Measurements from ENCODE around the gene RTN1. TPM values are rescaled to one million over a fixed set of nuclear protein-coding genes. Genes with fewer than 3 reads are reported as not detected.

Gene RTN1
- polyA plus RNA-seq, 1 experiment: 0.36 TPM

- ChIA-PET CTCF (no interaction called here), POLR2A (no interaction called here)
- DNase-seq (ENCODE audit: low read depth): no peak
- no peaks in the 10 kb centered on the region for H3K36me3 ChIP-seq (ENCODE audit: control insufficient read depth, insufficient read depth, low read length)
- no peaks in the 10 kb centered on the region for H3K27me3 ChIP-seq (ENCODE audit: control insufficient read depth, insufficient read depth, low read length)
- no peak overlapping the region for H3K4me3 ChIP-seq (ENCODE audit: low read depth, low read length)
- TF ChIP-seq CTCF (IDR thresholded peaks at IDR 0.05; ENCODE audit: insufficient read depth, low read depth, low read length): no peak
Observed at GRCh38 chr14:59601056-59601455, 269.5 kb downstream of the RTN1 start.

GRCh38 chr14:59600211-59600945 lies 270.2 kb downstream of the RTN1 start:
- TF ChIP-seq CTCF (IDR thresholded peaks at IDR 0.05; ENCODE audit: insufficient read depth, low read depth, low read length): no peak
- Histone ChIP-seq H3K27me3 (ENCODE audit: control insufficient read depth, insufficient read depth, low read length) (no peaks in the 10 kb centered on the region), H3K36me3 (ENCODE audit: control insufficient read depth, insufficient read depth, low read length) (no peaks in the 10 kb centered on the region), H3K4me3 (ENCODE audit: low read depth, low read length) (no peak overlapping the region)
- no peak for DNase-seq (ENCODE audit: low read depth)
- ChIA-PET POLR2A (no interaction called here), CTCF (interaction anchor here (1.2 kb wide), 1 partner anchor 32 kb away, joined by 4 read pairs; no protein-coding TSS in a partner anchor)

- H3K4me3 ChIP-seq (ENCODE audit: low read depth, low read length): no peak overlapping the region
- ChIA-PET POLR2A (no interaction called here), CTCF (no interaction called here)
- H3K27me3 ChIP-seq (ENCODE audit: control insufficient read depth, insufficient read depth, low read length): no peaks in the 10 kb centered on the region
- no peak for DNase-seq (ENCODE audit: low read depth)
- no peaks in the 10 kb centered on the region for H3K36me3 ChIP-seq (ENCODE audit: control insufficient read depth, insufficient read depth, low read length)
- TF ChIP-seq CTCF (IDR thresholded peaks at IDR 0.05; ENCODE audit: insufficient read depth, low read depth, low read length): no peak
Observed at GRCh38 chr14:59595071-59595470, 275.5 kb downstream of the RTN1 start.

GRCh38 chr14:59591641-59592370 lies 278.8 kb downstream of the RTN1 start:
- Histone ChIP-seq H3K36me3 (ENCODE audit: control insufficient read depth, insufficient read depth, low read length) (no peaks in the 10 kb centered on the region), H3K27me3 (ENCODE audit: control insufficient read depth, insufficient read depth, low read length) (no peaks in the 10 kb centered on the region), H3K4me3 (ENCODE audit: low read depth, low read length) (no peak overlapping the region)
- ChIA-PET POLR2A (no interaction called here), CTCF (no interaction called here)
- TF ChIP-seq CTCF (IDR thresholded peaks at IDR 0.05; ENCODE audit: insufficient read depth, low read depth, low read length): no peak
- DNase-seq (ENCODE audit: low read depth): no peak

- no peak for TF ChIP-seq CTCF (IDR thresholded peaks at IDR 0.05; ENCODE audit: insufficient read depth, low read depth, low read length)
Observed at GRCh38 chr14:59588101-59588500, 282.5 kb downstream of the RTN1 start.

More at GRCh38 chr14:59588101-59588500, 282.5 kb downstream of the RTN1 start:
- no peak for DNase-seq (ENCODE audit: low read depth)
- Histone ChIP-seq H3K36me3 (ENCODE audit: control insufficient read depth, insufficient read depth, low read length) (no peaks in the 10 kb centered on the region), H3K4me3 (ENCODE audit: low read depth, low read length) (no peak overlapping the region), H3K27me3 (ENCODE audit: control insufficient read depth, insufficient read depth, low read length) (no peaks in the 10 kb centered on the region)
- ChIA-PET CTCF (no interaction called here), POLR2A (no interaction called here)
